CD4-positive, alpha-beta T cell (primary cell): Measurements from ENCODE around the gene KCNJ6. TPM values are rescaled to one million over a fixed set of nuclear protein-coding genes. Genes with fewer than 3 reads are reported as not detected.

ENCODE experiments used
- ATAC-seq: fragments of 200-7000 bp; cut with Tn5 transposase; one replicate; pipeline ENCODE4 v1.10.0; 2022; ENCODE audit warnings: mild to moderate bottlenecking; ENCODE audit not compliant: poor library complexity
- CTCF ChIA-PET: fragments of 350-600 bp; sonication (Branson Sonifier 250); formaldehyde crosslinking; loops from one replicate; lab custom pipeline; 2021; ENCODE audit warnings: antibody characterized with exemption, inconsistent platforms; lab: Charles Lee
- POLR2A ChIA-PET: fragments of 350-600 bp; sonication (Branson Sonifier 250); formaldehyde crosslinking; loops from one replicate; lab custom pipeline; 2021; ENCODE audit warnings: antibody characterized with exemption, inconsistent platforms; lab: Charles Lee
- DNase-seq, 14 experiments: peaks; one replicate each; pipeline ENCODE4 v3.0.0-alpha.2; 2013 to 2020; ENCODE audit warnings: mixed read lengths in 2 of 14
- H3K27ac ChIP-seq, 2 donors: one replicate each; pipeline versions ENCODE4 v1.5.1 to v1.7.0; 2013; ENCODE audit warnings: low read length in 2 of 2, low read depth in 1 of 2, mild to moderate bottlenecking in 1 of 2
- H3K27me3 ChIP-seq, 2 experiments: 1 replicate in 1 of 2; 2 replicates in 1 of 2; pipeline versions ENCODE4 v1.6.1 to v1.7.0; 2013; ENCODE audit warnings: low read length in 2 of 2, control low read depth in 1 of 2, mild to moderate bottlenecking in 1 of 2, moderate library complexity in 1 of 2; ENCODE audit not compliant: insufficient read depth in 2 of 2, control insufficient read depth in 1 of 2
- H3K36me3 ChIP-seq: one replicate; pipeline ENCODE4 v1.6.1; 2013; ENCODE audit warnings: low read length, control low read depth; ENCODE audit not compliant: insufficient read depth
- H3K4me1 ChIP-seq: one replicate; pipeline ENCODE4 v1.6.1; 2013; ENCODE audit warnings: low read length, control low read depth; ENCODE audit not compliant: insufficient read depth
- H3K4me3 ChIP-seq: one replicate; pipeline ENCODE4 v1.5.1; 2013; ENCODE audit warnings: mild to moderate bottlenecking, low read length, moderate library complexity
- H3K9me3 ChIP-seq, 2 experiments: 1 replicate in 1 of 2; 2 replicates in 1 of 2; pipeline versions ENCODE4 v1.6.1 to v1.7.0; 2013; ENCODE audit warnings: low read length in 2 of 2, mild to moderate bottlenecking in 2 of 2, control low read depth in 1 of 2, moderate library complexity in 1 of 2; ENCODE audit not compliant: control insufficient read depth in 1 of 2, insufficient read depth in 1 of 2
- H3K27ac Mint-ChIP-seq: one replicate; pipeline ENCODE4 v1.8.0; 2020; ENCODE audit warnings: mixed read lengths
- H3K27me3 Mint-ChIP-seq: one replicate; pipeline ENCODE4 v1.8.0; 2021; ENCODE audit warnings: mixed read lengths
- H3K36me3 Mint-ChIP-seq: one replicate; pipeline ENCODE4 v1.8.0; 2021; ENCODE audit warnings: low read depth, mixed read lengths
- H3K4me1 Mint-ChIP-seq: one replicate; pipeline ENCODE4 v1.8.0; 2021; ENCODE audit warnings: low read depth, mixed read lengths
- H3K4me3 Mint-ChIP-seq: one replicate; pipeline ENCODE4 v1.8.0; 2020; ENCODE audit warnings: mild to moderate bottlenecking, mixed read lengths
- H3K9me3 Mint-ChIP-seq: one replicate; pipeline ENCODE4 v1.8.0; 2020; ENCODE audit warnings: mixed read lengths
- CTCF ChIP-seq: fragments of 200-600 bp; IDR thresholded peaks from one replicate; pipeline ENCODE4 v1.8.0; 2022; ENCODE audit warnings: antibody characterized with exemption, mild to moderate bottlenecking
- intact Hi-C, 2 experiments: fragments of 100-400 bp; cut with DNase I in 1 of 2; cut with micrococcal nuclease in 1 of 2; formaldehyde crosslinking; loops; one replicate each; pipeline versions ENCODE4 v1.15.1 to v1.9.0; 2023 to 2025; cut with DNase I, micrococcal nuclease
- total RNA-seq, 174 experiments: library from RNA in 2 of 174; stranded (reverse) in 2 of 174; gene quantifications; one replicate each; pipeline ENCODE4 v1.2.3 and lab custom pipeline; 2021 to 2026

The KCNJ6 gene
- total RNA-seq, 2 experiments from 2014 or later, result not detected

GRCh38 chr21:37711286-37711829, 204.9 kb downstream of the KCNJ6 start:
- no peak for ATAC-seq
- Histone ChIP-seq H3K27me3 (peaks cover 0 to 13% of the 10 kb centered on the region in 2 experiments), H3K9me3 (no peaks in the 10 kb centered on the region), H3K27ac (no peak overlapping the region), H3K4me3 (no peak overlapping the region), H3K36me3 (no peaks in the 10 kb centered on the region), H3K4me1 (no peaks in the 10 kb centered on the region)
- TF ChIP-seq CTCF, result no peak
- CTCF ChIA-PET, result no interaction called here
- Mint-ChIP-seq H3K9me3 (no peaks in the 10 kb centered on the region), H3K36me3 (no peaks in the 10 kb centered on the region), H3K27ac (no peak overlapping the region), H3K4me3 (no peak overlapping the region), H3K27me3 (peaks cover 48% of the 10 kb centered on the region), H3K4me1 (no peaks in the 10 kb centered on the region)
- DNase-seq, result no peak
- intact Hi-C loops, result no loop called here
- POLR2A ChIA-PET, result no interaction called here

DNA sequence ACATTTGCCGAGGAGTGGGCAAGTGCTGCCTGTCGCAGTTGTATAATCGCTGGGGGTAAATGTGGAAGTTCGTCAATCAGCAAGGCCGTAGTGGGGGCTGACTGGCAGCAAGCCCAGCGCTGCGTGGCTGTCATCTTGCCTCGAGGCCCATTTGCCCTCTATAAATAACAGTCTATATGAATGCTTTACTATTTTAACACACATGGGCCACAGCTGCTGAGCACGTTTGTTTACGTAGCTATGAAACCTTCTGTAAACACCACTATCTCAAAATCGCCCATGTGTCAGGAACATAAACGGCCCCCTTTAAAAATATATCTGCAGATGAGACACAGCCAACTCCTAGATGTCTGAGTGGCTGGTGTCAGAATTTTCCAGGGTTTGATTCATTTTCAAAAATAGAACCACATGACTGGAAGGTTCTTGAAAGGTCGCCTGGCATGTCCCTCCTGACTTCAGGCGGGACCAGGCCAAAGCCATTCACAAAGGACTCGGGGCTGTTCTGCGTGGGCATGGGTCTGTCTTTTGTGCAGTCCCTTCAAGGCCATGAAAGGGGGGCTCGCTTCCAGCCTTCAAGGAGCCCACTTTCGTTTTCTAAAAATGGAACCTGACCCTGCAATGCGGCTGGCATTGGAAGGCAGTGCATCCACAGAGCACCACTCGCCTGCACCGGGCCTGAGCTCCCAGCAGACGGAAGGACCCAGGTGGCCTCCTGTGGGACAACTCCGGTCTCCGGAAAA, 205.5 kb downstream of the KCNJ6 start:
- Mint-ChIP-seq H3K27me3 (peaks cover 45% of the 10 kb centered on the region), H3K27ac (no peak overlapping the region), H3K4me1 (no peaks in the 10 kb centered on the region), H3K36me3 (no peaks in the 10 kb centered on the region), H3K4me3 (no peak overlapping the region), H3K9me3 (no peaks in the 10 kb centered on the region)
- Histone ChIP-seq H3K27me3 (peaks cover 3 to 13% of the 10 kb centered on the region in 2 experiments), H3K4me3 (no peak overlapping the region), H3K4me1 (no peaks in the 10 kb centered on the region), H3K27ac (no peak overlapping the region), H3K36me3 (no peaks in the 10 kb centered on the region), H3K9me3 (no peaks in the 10 kb centered on the region)
- no peak for ATAC-seq
- intact Hi-C loops, result no loop called here
- no peak for DNase-seq
- ChIA-PET CTCF (no interaction called here), POLR2A (no interaction called here)
- no peak for TF ChIP-seq CTCF

GRCh38 chr21:37704751-37705150, 211.5 kb downstream of the KCNJ6 start:
- no peak for DNase-seq
- H3K27me3 ChIP-seq, result peaks cover 0 to 3% of the 10 kb centered on the region in 2 experiments
- no peaks in the 10 kb centered on the region for H3K36me3 ChIP-seq
- no peaks in the 10 kb centered on the region for H3K36me3 Mint-ChIP-seq
- H3K9me3 ChIP-seq, result no peaks in the 10 kb centered on the region
- no peaks in the 10 kb centered on the region for H3K4me1 Mint-ChIP-seq
- H3K27me3 Mint-ChIP-seq, result peaks cover 19% of the 10 kb centered on the region
- ChIA-PET POLR2A (no interaction called here), CTCF (no interaction called here)
- no peak overlapping the region for H3K4me3 ChIP-seq
- ATAC-seq, result no peak
- H3K4me1 ChIP-seq, result no peaks in the 10 kb centered on the region
- H3K4me3 Mint-ChIP-seq, result no peak overlapping the region
- intact Hi-C loops, result loop anchor here in 1 of 2 experiments (5.0 kb wide), 1 partner anchor 653 kb away; no protein-coding TSS in a partner anchor
- no peak overlapping the region for H3K27ac Mint-ChIP-seq
- H3K27ac ChIP-seq, result no peak overlapping the region
- H3K9me3 Mint-ChIP-seq, result no peaks in the 10 kb centered on the region
- no peak for TF ChIP-seq CTCF
